ENCODE results near the gene MSRB1. TPM values are rescaled to one million over a fixed set of nuclear protein-coding genes. Genes with fewer than 3 reads are reported as not detected.

Gene MSRB1
- total RNA-seq, 1 experiment from 2014 or later = 20.3 TPM

DNA sequence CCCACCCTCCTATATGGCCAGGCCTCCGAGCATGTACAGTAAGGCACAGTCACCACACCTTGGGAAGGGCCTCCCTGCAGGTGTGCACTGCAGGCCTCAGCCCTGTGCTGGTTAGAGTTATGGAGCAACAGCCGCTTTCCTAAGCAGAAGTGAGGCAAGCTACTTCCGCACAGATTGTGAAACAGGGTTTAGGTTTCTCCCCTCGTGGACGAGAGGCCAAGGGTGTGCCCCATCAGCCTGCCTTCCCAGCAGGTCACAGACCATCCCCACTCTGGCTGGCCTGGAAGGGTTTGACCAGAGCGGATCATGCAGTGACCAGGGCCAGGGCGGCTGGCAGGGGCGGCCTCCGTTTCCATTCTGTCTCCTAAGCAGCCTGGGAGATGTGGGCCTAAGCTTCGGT lies 4.7 kb downstream of the MSRB1 start:
- Mint-ChIP-seq H3K4me3 (ENCODE audit: low read depth, unreplicated experiment) (no peak overlapping the region), H3K27ac (ENCODE audit: unreplicated experiment) (no peak overlapping the region), H3K36me3 (ENCODE audit: insufficient read depth, unreplicated experiment) (peaks cover 23% of the 10 kb centered on the region), H3K4me1 (ENCODE audit: low read depth, unreplicated experiment) (peaks cover 8% of the 10 kb centered on the region), H3K9me3 (ENCODE audit: low read depth, unreplicated experiment) (no peaks in the 10 kb centered on the region), H3K27me3 (ENCODE audit: unreplicated experiment) (no peaks in the 10 kb centered on the region)
- CTCF ChIA-PET = no interaction called here
- no peak for DNase-seq
- no TSS peak for BruUV-seq (replicated peaks)
- intact Hi-C loops (cut with micrococcal nuclease; ENCODE audit: unreplicated experiment) = no loop called here
- TF ChIP-seq CTCF (IDR thresholded peaks at IDR 0.05; ENCODE audit: unreplicated experiment) = no peak

DNA sequence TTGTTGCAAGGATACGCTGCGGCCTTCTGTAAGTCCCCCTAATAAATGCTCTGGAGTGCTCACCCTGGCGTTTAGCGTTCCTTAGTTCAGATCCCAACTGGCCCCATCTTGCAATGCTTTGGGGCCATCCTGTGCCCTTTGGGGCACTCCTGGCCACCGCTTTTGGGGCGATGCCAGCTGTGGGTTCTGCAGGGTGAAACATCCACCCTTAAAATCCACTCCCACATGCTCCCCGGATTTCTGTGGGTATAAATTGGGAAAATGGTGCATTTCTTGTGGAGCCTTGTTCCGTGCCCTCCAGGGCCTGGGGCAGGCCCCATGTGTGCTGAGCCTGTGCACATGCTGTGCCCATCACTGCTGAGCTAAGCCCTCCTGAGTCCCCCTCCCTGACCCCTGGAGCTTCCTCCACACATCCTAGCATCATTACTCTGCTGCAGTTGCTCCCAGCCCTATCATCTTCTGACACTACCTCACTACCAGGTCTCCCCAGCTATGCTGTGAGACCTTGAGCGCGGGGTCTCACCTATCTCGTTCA lies 6.0 kb downstream of the MSRB1 start:
- Mint-ChIP-seq H3K4me1 (ENCODE audit: low read depth, unreplicated experiment) (peaks cover 8% of the 10 kb centered on the region), H3K36me3 (ENCODE audit: insufficient read depth, unreplicated experiment) (peaks cover 10% of the 10 kb centered on the region), H3K27ac (ENCODE audit: unreplicated experiment) (peak overlapping the region; percentile 27), H3K27me3 (ENCODE audit: unreplicated experiment) (no peaks in the 10 kb centered on the region), H3K9me3 (ENCODE audit: low read depth, unreplicated experiment) (no peaks in the 10 kb centered on the region), H3K4me3 (ENCODE audit: low read depth, unreplicated experiment) (no peak overlapping the region)
- DNase-seq = no peak
- intact Hi-C loops (cut with micrococcal nuclease; ENCODE audit: unreplicated experiment) = no loop called here
- TF ChIP-seq CTCF (IDR thresholded peaks at IDR 0.05; ENCODE audit: unreplicated experiment) = no peak
- BruUV-seq (replicated peaks) = no TSS peak
- CTCF ChIA-PET = no interaction called here

- BruUV-seq (replicated peaks) = no TSS peak
- CTCF ChIA-PET = no interaction called here
- no peaks in the 10 kb centered on the region for H3K4me1 Mint-ChIP-seq (ENCODE audit: low read depth, unreplicated experiment)
- H3K27ac Mint-ChIP-seq (ENCODE audit: unreplicated experiment) = no peak overlapping the region
- no peak overlapping the region for H3K4me3 Mint-ChIP-seq (ENCODE audit: low read depth, unreplicated experiment)
- H3K36me3 Mint-ChIP-seq (ENCODE audit: insufficient read depth, unreplicated experiment) = peaks cover 4% of the 10 kb centered on the region
- H3K9me3 Mint-ChIP-seq (ENCODE audit: low read depth, unreplicated experiment) = no peaks in the 10 kb centered on the region
- DNase-seq = no peak
- intact Hi-C loops (cut with micrococcal nuclease; ENCODE audit: unreplicated experiment) = no loop called here
- TF ChIP-seq CTCF (IDR thresholded peaks at IDR 0.05; ENCODE audit: unreplicated experiment) = no peak
- H3K27me3 Mint-ChIP-seq (ENCODE audit: unreplicated experiment) = no peaks in the 10 kb centered on the region
These were observed 9.8 kb downstream of the MSRB1 start for GRCh38 chr16:1933097-1933661.

- CTCF ChIA-PET = interaction anchor here (0.6 to 1.0 kb wide), 2 partner anchors 61 to 71 kb away, joined by 3 to 4 read pairs; no protein-coding TSS in a partner anchor
- DNase-seq = peak; percentile 62
- Mint-ChIP-seq H3K4me3 (ENCODE audit: low read depth, unreplicated experiment) (no peak overlapping the region), H3K27me3 (ENCODE audit: unreplicated experiment) (no peaks in the 10 kb centered on the region), H3K36me3 (ENCODE audit: insufficient read depth, unreplicated experiment) (peaks cover 4% of the 10 kb centered on the region), H3K4me1 (ENCODE audit: low read depth, unreplicated experiment) (no peaks in the 10 kb centered on the region), H3K9me3 (ENCODE audit: low read depth, unreplicated experiment) (no peaks in the 10 kb centered on the region), H3K27ac (ENCODE audit: unreplicated experiment) (no peak overlapping the region)
- no TSS peak for BruUV-seq (replicated peaks)
- TF ChIP-seq CTCF (IDR thresholded peaks at IDR 0.05; ENCODE audit: unreplicated experiment) = no peak
- intact Hi-C loops (cut with micrococcal nuclease; ENCODE audit: unreplicated experiment) = loop anchor here (1.0 kb wide), 1 partner anchor 69 kb away; no protein-coding TSS in a partner anchor
These were observed 10.7 kb downstream of the MSRB1 start for GRCh38 chr16:1932050-1933028.
